HEK293 (cell line): Measurements from ENCODE around the gene TEAD4.

ENCODE experiments used
- REPIN1 ChIP-seq: fragments of 450-650 bp; formaldehyde crosslinking; IDR thresholded peaks from 2 replicates; pipeline ENCODE4 v1.5.1; 2017; ENCODE audit warnings: missing biosample characterization, missing genetic modification characterization, low read depth
- SETDB1 ChIP-seq: IDR thresholded peaks from one replicate; pipeline ENCODE4 v1.6.1; 2017; ENCODE audit warnings: mild to moderate bottlenecking, low read length, moderate library complexity, mixed read lengths; ENCODE audit not compliant: insufficient read length
- YY1 ChIP-seq: fragments of 450-650 bp; formaldehyde crosslinking; IDR thresholded peaks from 2 replicates; pipeline ENCODE4 v1.5.1; 2018; ENCODE audit warnings: missing biosample characterization, missing genetic modification characterization
- YY2 ChIP-seq: fragments of 450-650 bp; formaldehyde crosslinking; IDR thresholded peaks from 2 replicates; pipeline ENCODE4 v1.5.1; 2016; ENCODE audit warnings: missing biosample characterization, missing genetic modification characterization
- ZBTB8A ChIP-seq: fragments of 450-650 bp; formaldehyde crosslinking; IDR thresholded peaks from 2 replicates; pipeline ENCODE4 v1.5.1; 2016; ENCODE audit warnings: missing biosample characterization, missing genetic modification characterization
- ZEB2 ChIP-seq: fragments of 450-650 bp; formaldehyde crosslinking; IDR thresholded peaks from 2 replicates; pipeline ENCODE4 v1.5.1; 2016; ENCODE audit warnings: missing biosample characterization, missing genetic modification characterization
- ZFHX2 ChIP-seq: fragments of 450-650 bp; formaldehyde crosslinking; conservative IDR thresholded peaks from 2 replicates; pipeline ENCODE4 v1.5.1; 2016; ENCODE audit warnings: missing biosample characterization, missing genetic modification characterization
- ZNF140 ChIP-seq: fragments of 450-650 bp; formaldehyde crosslinking; IDR thresholded peaks from 2 replicates; pipeline ENCODE4 v1.5.1; 2016; ENCODE audit warnings: missing biosample characterization, missing genetic modification characterization
- ZNF23 ChIP-seq: fragments of 450-650 bp; formaldehyde crosslinking; IDR thresholded peaks from 2 replicates; pipeline ENCODE4 v1.5.1; 2016; ENCODE audit warnings: missing biosample characterization, missing genetic modification characterization, borderline replicate concordance
- ZNF292 ChIP-seq: fragments of 450-650 bp; formaldehyde crosslinking; IDR thresholded peaks from 2 replicates; pipeline ENCODE4 v1.5.1; 2016; ENCODE audit warnings: low read depth, missing biosample characterization, missing genetic modification characterization, borderline replicate concordance
- ZNF629 ChIP-seq: fragments of 450-650 bp; formaldehyde crosslinking; IDR thresholded peaks from 2 replicates; pipeline ENCODE4 v1.5.1; 2017; ENCODE audit warnings: missing biosample characterization, missing genetic modification characterization
- TF ChIP-seq, protein P1 (sequence below): fragments of 450-650 bp; formaldehyde crosslinking; IDR thresholded peaks from 2 replicates; pipeline ENCODE4 v1.5.1; 2016; ENCODE audit warnings: missing biosample characterization, missing genetic modification characterization
- TF ChIP-seq, protein P2 (sequence below): fragments of 450-650 bp; formaldehyde crosslinking; IDR thresholded peaks from 2 replicates; pipeline ENCODE4 v1.5.1; 2016; ENCODE audit warnings: missing biosample characterization, missing genetic modification characterization, low read depth

DNA sequence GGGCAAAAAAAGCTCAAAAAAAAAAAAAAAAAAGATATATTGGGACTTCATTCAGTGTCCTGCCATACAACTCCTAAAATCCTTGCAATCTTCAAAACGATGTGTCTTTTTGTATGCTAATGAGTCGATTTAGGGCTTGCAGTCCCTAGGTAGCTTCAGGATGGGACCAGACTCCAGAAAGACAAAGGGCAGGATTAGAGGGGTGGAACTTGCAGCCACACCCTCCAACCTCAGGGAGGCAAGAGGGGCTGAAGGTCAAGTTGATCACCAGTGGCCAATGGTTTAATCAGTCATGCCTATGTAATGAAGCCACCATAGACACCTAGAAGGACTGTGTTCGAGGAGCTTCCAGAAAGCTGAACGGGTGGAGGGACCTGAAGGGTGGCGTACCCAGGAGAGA, 29.3 kb downstream of the TEAD4 start:
- TF ChIP-seq SETDB1: no peak
- TF ChIP-seq ZNF629: no peak
- TF ChIP-seq, protein P1, sequence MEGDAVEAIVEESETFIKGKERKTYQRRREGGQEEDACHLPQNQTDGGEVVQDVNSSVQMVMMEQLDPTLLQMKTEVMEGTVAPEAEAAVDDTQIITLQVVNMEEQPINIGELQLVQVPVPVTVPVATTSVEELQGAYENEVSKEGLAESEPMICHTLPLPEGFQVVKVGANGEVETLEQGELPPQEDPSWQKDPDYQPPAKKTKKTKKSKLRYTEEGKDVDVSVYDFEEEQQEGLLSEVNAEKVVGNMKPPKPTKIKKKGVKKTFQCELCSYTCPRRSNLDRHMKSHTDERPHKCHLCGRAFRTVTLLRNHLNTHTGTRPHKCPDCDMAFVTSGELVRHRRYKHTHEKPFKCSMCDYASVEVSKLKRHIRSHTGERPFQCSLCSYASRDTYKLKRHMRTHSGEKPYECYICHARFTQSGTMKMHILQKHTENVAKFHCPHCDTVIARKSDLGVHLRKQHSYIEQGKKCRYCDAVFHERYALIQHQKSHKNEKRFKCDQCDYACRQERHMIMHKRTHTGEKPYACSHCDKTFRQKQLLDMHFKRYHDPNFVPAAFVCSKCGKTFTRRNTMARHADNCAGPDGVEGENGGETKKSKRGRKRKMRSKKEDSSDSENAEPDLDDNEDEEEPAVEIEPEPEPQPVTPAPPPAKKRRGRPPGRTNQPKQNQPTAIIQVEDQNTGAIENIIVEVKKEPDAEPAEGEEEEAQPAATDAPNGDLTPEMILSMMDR (tag by site-specific recombination): no peak
- no peak for TF ChIP-seq ZNF292 (tag by site-specific recombination)
- TF ChIP-seq, protein P2, sequence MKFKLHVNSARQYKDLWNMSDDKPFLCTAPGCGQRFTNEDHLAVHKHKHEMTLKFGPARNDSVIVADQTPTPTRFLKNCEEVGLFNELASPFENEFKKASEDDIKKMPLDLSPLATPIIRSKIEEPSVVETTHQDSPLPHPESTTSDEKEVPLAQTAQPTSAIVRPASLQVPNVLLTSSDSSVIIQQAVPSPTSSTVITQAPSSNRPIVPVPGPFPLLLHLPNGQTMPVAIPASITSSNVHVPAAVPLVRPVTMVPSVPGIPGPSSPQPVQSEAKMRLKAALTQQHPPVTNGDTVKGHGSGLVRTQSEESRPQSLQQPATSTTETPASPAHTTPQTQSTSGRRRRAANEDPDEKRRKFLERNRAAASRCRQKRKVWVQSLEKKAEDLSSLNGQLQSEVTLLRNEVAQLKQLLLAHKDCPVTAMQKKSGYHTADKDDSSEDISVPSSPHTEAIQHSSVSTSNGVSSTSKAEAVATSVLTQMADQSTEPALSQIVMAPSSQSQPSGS (tag by site-specific recombination): no peak
- no peak for TF ChIP-seq ZEB2 (tag by site-specific recombination)
- TF ChIP-seq YY2 (tag by site-specific recombination): no peak
- TF ChIP-seq REPIN1 (tag by site-specific recombination): no peak
- TF ChIP-seq ZNF140 (tag by site-specific recombination): no peak
- no peak for TF ChIP-seq YY1 (tag by site-specific recombination)
- no peak for TF ChIP-seq ZNF23 (tag by site-specific recombination)
- no peak for TF ChIP-seq ZBTB8A (tag by site-specific recombination)
- TF ChIP-seq ZFHX2 (tag by site-specific recombination): no peak
